Measurements from ENCODE around the gene ATP1B2.

The ATP1B2 gene

GRCh38 chr17:7704601-7705268, 54.0 kb downstream of the ATP1B2 start, which contains the start of gene EFNB3:
Gene EFNB3 (plus strand): TSS chr17:7705202. CDS start chr17:7705599, 397 bp downstream.
- TF ChIP-seq ZNF274 (IDR thresholded peaks at IDR 0.05; ENCODE audit: low read depth, low read length), result no peak
- no peak within 1 kb of the TSS for H3K4me3 ChIP-seq (ENCODE audit: low read length)

- no peak for TF ChIP-seq ZNF274 (IDR thresholded peaks at IDR 0.05; ENCODE audit: low read depth, low read length)
- no peak overlapping the region for H3K4me3 ChIP-seq (ENCODE audit: low read length)
Measured at GRCh38 chr17:7705269-7706255, 54.8 kb downstream of the ATP1B2 start.

GRCh38 chr17:7706631-7707354, 56.1 kb downstream of the ATP1B2 start:
- H3K4me3 ChIP-seq (ENCODE audit: low read length), result no peak overlapping the region

More at GRCh38 chr17:7706631-7707354, 56.1 kb downstream of the ATP1B2 start:
- no peak for TF ChIP-seq ZNF274 (IDR thresholded peaks at IDR 0.05; ENCODE audit: low read depth, low read length)

Measured in GM08714 (cell line).